G401 (cell line): Measurements from ENCODE around the gene NSUN7. TPM values are rescaled to one million over a fixed set of nuclear protein-coding genes. Genes with fewer than 3 reads are reported as not detected.
"Not testable (repeated sequence)": the region's sequence is repeated elsewhere in the genome, so short reads cannot be mapped to it uniquely, and the experiment has no call there.

Source experiments
- DNase-seq: peaks from one replicate; pipeline ENCODE4 v3.0.0-alpha.2; 2015; ENCODE audit warnings: low spot score
- in situ Hi-C: cut with HindIII; loops from 2 replicates; pipeline ENCODE4 v1.10.0; 2016; ENCODE audit warnings: low sequenced_read_pairs, mixed read lengths
- total RNA-seq: library from RNA; depleted of rRNA; stranded (reverse); fragments of >200 nt; shearing (Covaris generic); gene quantifications from 2 replicates; pipeline ENCODE4 v1.2.3, GENCODE V29; 2014

The NSUN7 gene
- total RNA-seq, 1 experiment from 2014 or later, result not detected

GRCh38 chr4:40804598-40804997, 54.8 kb downstream of the NSUN7 start:
- no peak for DNase-seq
- in situ Hi-C loops, result no loop called here

- in situ Hi-C loops, result no loop called here
- DNase-seq, result no peak
Observed at GRCh38 chr4:40808926-40809457, 59.2 kb downstream of the NSUN7 start.

GRCh38 chr4:40811956-40812355, 62.2 kb downstream of the NSUN7 start:
- in situ Hi-C loops, result no loop called here
- DNase-seq, result no peak

GRCh38 chr4:40812386-40812785, 62.6 kb downstream of the NSUN7 start:
- DNase-seq, result no peak
- in situ Hi-C loops, result no loop called here

- no peak for DNase-seq
- in situ Hi-C loops, result no loop called here
Observed at GRCh38 chr4:40812856-40813255, 63.1 kb downstream of the NSUN7 start.

- in situ Hi-C loops, DNase-seq: not testable (repeated sequence)
Observed at GRCh38 chr4:40817157-40817556, 67.4 kb downstream of the NSUN7 start.

GRCh38 chr4:40820101-40820500, 70.3 kb downstream of the NSUN7 start:
- no peak for DNase-seq
- in situ Hi-C loops, result no loop called here

GRCh38 chr4:40822420-40823166, 72.8 kb downstream of the NSUN7 start:
- in situ Hi-C loops, result no loop called here
- DNase-seq, result no peak

GRCh38 chr4:40825014-40825838, 75.5 kb downstream of the NSUN7 start:
- DNase-seq, result no peak
- in situ Hi-C loops, result no loop called here

- in situ Hi-C loops, result no loop called here
- no peak for DNase-seq
Observed at GRCh38 chr4:40826821-40827220, 77.1 kb downstream of the NSUN7 start.

- DNase-seq, result no peak
- in situ Hi-C loops, result no loop called here
Observed at GRCh38 chr4:40827758-40828157, 78.0 kb downstream of the NSUN7 start.

- no peak for DNase-seq
- in situ Hi-C loops, result no loop called here
Observed at GRCh38 chr4:40828661-40829060, 78.9 kb downstream of the NSUN7 start.

GRCh38 chr4:40829586-40829985, 79.8 kb downstream of the NSUN7 start:
- in situ Hi-C loops, result no loop called here
- no peak for DNase-seq

- no peak for DNase-seq
- in situ Hi-C loops, result no loop called here
Observed at GRCh38 chr4:40831146-40831907, 81.6 kb downstream of the NSUN7 start.

- in situ Hi-C loops, result no loop called here
- DNase-seq, result no peak
Observed at GRCh38 chr4:40832175-40832574, 82.4 kb downstream of the NSUN7 start.

- in situ Hi-C loops, result no loop called here
- DNase-seq, result no peak
Observed at GRCh38 chr4:40833212-40833611, 83.5 kb downstream of the NSUN7 start.

GRCh38 chr4:40837094-40837870, 87.5 kb downstream of the NSUN7 start:
- in situ Hi-C loops, result no loop called here
- peak; percentile 86 for DNase-seq

GRCh38 chr4:40838742-40839141, 89.0 kb downstream of the NSUN7 start:
- in situ Hi-C loops, result no loop called here
- DNase-seq, result no peak
